HCT116 (cell line): ENCODE measurements around the gene COMMD3. TPM values are rescaled to one million over a fixed set of nuclear protein-coding genes. Genes with fewer than 3 reads are reported as not detected.

Experiments
- ATAC-seq: fragments of 200-7000 bp; cut with Tn5 transposase; 2 replicates; pipeline ENCODE4 v1.9.1; 2020; ENCODE audit warnings: mild to moderate bottlenecking, moderate library complexity
- BruUV-seq: library from RNA; stranded (reverse); fragments of 400-500 nt; replicated peaks from 2 replicates; lab custom pipeline; 2021; lab: Mats Ljungman, UMichigan
- CTCF ChIA-PET: fragments of 300-600 bp; sonication (Branson Sonifier 250); formaldehyde crosslinking; loops from one replicate; lab custom pipeline; 2021; ENCODE audit warnings: antibody characterized with exemption; lab: Charles Lee
- POLR2A ChIA-PET: fragments of 300-600, 350-600 bp; sonication (Branson Sonifier 250); formaldehyde crosslinking; loops from one replicate; lab custom pipeline; 2021; ENCODE audit warnings: antibody characterized with exemption; lab: Charles Lee
- RAD21 ChIA-PET, 2 experiments: fragments of 300-600 bp; sonication (Branson Sonifier 250); formaldehyde crosslinking; loops; one replicate each; lab custom pipeline; 2023; ENCODE audit warnings: low total read pairs in 2 of 2; ENCODE audit not compliant: uncharacterized antibody in 2 of 2, unreplicated experiment in 2 of 2, low non-redundant PET in 1 of 2; lab: Charles Lee
- DNase-seq: peaks from one replicate; pipeline ENCODE4 v3.0.0-alpha.2; 2010; ENCODE audit warnings: low read depth, low spot score
- H2AFZ ChIP-seq: fragments of 200-600 bp; shearing (Covaris generic), sonication (generic); 2 replicates; pipeline ENCODE4 v1.6.1; 2017; ENCODE audit warnings: low read depth, mixed run types, mixed read lengths, antibody characterized with exemption, low read length; ENCODE audit not compliant: poor library complexity, severe bottlenecking
- H3K27ac ChIP-seq: 2 replicates; pipeline ENCODE4 v1.5.1; 2012; ENCODE audit warnings: low read depth, low read length
- H3K27me3 ChIP-seq: fragments of 200-600 bp; sonication (generic); 2 replicates; pipeline ENCODE4 v1.6.1; 2016; ENCODE audit warnings: mixed run types, low read length, mixed read lengths; ENCODE audit not compliant: insufficient read depth
- H3K36me3 ChIP-seq, 2 experiments: fragments of 200-500 bp in 1 of 2; fragments of 200-600 bp in 1 of 2; sonication (Bioruptor generic) in 1 of 2; sonication (generic) in 1 of 2; 2 replicates each; pipeline versions ENCODE4 v1.5.1 to v1.6.1; 2014 to 2016; ENCODE audit warnings: low read length in 2 of 2, inconsistent platforms in 1 of 2, mixed read lengths in 1 of 2, mixed run types in 1 of 2; ENCODE audit not compliant: insufficient read depth in 2 of 2, control insufficient read depth in 1 of 2
- H3K4me1 ChIP-seq, 2 experiments: fragments of 200-600 bp in 1 of 2; sonication (generic) in 1 of 2; 2 replicates each; pipeline versions ENCODE4 v1.5.1 to v1.6.1; 2012 to 2017; ENCODE audit warnings: low read length in 2 of 2, inconsistent platforms in 1 of 2, mild to moderate bottlenecking in 1 of 2, mixed read lengths in 1 of 2, mixed run types in 1 of 2, moderate library complexity in 1 of 2; ENCODE audit not compliant: insufficient read depth in 2 of 2, control insufficient read depth in 1 of 2
- H3K4me2 ChIP-seq: fragments of 200-600 bp; sonication (generic); 2 replicates; pipeline ENCODE4 v1.6.1; 2017; ENCODE audit warnings: mixed run types, low read length, mixed read lengths
- H3K4me3 ChIP-seq, 2 experiments: fragments of 200-600 bp in 1 of 2; sonication (generic) in 1 of 2; replicated peaks in 1 of 2; 2 replicates each; pipeline ENCODE4 v1.5.1; 2011 to 2016; ENCODE audit warnings: low read length in 2 of 2, control low read depth in 1 of 2, low read depth in 1 of 2, mild to moderate bottlenecking in 1 of 2, mixed read lengths in 1 of 2, mixed run types in 1 of 2
- H3K79me2 ChIP-seq: fragments of 200-600 bp; sonication (generic); 2 replicates; pipeline ENCODE4 v1.6.1; 2017; ENCODE audit warnings: mild to moderate bottlenecking, mixed run types, low read length, moderate library complexity, mixed read lengths; ENCODE audit not compliant: insufficient read depth
- H3K9ac ChIP-seq: fragments of 200-600 bp; sonication (generic); 2 replicates; pipeline ENCODE4 v1.6.1; 2016; ENCODE audit warnings: low read length, mixed read lengths
- H3K9me2 ChIP-seq: fragments of 200-600 bp; sonication (generic), shearing (Covaris generic); 2 replicates; pipeline ENCODE4 v1.6.1; 2017; ENCODE audit warnings: mixed run types, mild to moderate bottlenecking, moderate library complexity; ENCODE audit not compliant: insufficient read depth
- H3K9me3 ChIP-seq, 2 experiments: fragments of 200-500 bp in 1 of 2; fragments of 200-600 bp in 1 of 2; sonication (Bioruptor generic) in 1 of 2; sonication (generic) in 1 of 2; 2 replicates each; pipeline ENCODE4 v1.6.1; 2014 to 2017; ENCODE audit warnings: low read length in 2 of 2, mixed read lengths in 2 of 2, inconsistent platforms in 1 of 2, low read depth in 1 of 2, mild to moderate bottlenecking in 1 of 2, mixed run types in 1 of 2, moderate library complexity in 1 of 2; ENCODE audit not compliant: control insufficient read depth in 1 of 2, insufficient read depth in 1 of 2
- H4K20me1 ChIP-seq: fragments of 200-600 bp; sonication (generic), shearing (Covaris generic); 2 replicates; pipeline ENCODE4 v1.6.1; 2017; ENCODE audit warnings: mixed run types, mild to moderate bottlenecking, moderate library complexity; ENCODE audit not compliant: insufficient read depth
- ATF3 ChIP-seq: IDR thresholded peaks from 2 replicates; pipeline ENCODE4 v1.6.1; 2012
- CEBPB ChIP-seq: IDR thresholded peaks from 2 replicates; pipeline ENCODE4 v1.6.1; 2012; ENCODE audit warnings: low read depth
- FOSL1 ChIP-seq: IDR thresholded peaks from 2 replicates; pipeline ENCODE4 v1.6.1; 2012; ENCODE audit warnings: low read depth
- POLR2AphosphoS5 ChIP-seq: IDR thresholded peaks from 2 replicates; pipeline ENCODE4 v1.6.1; 2011; ENCODE audit warnings: mild to moderate bottlenecking, low read depth, low read length, moderate library complexity
- SP1 ChIP-seq: IDR thresholded peaks from 2 replicates; pipeline ENCODE4 v1.6.1; 2012; ENCODE audit warnings: low read depth
- TCF7L2 ChIP-seq: IDR thresholded peaks from 2 replicates; pipeline ENCODE4 v1.7.0; 2011; ENCODE audit warnings: borderline replicate concordance, inconsistent platforms; ENCODE audit not compliant: insufficient read depth, insufficient read length; ENCODE audit errors: extremely low read depth
- intact Hi-C: fragments of 100-400 bp; cut with micrococcal nuclease; formaldehyde crosslinking; loops from 2 replicates; pipeline ENCODE4 v1.10.0; 2022
- total RNA-seq: library from RNA; stranded (reverse); gene quantifications from one replicate; pipeline ENCODE4 v1.2.1, GENCODE V29; 2021; ENCODE audit not compliant: unreplicated experiment

The COMMD3 gene
- total RNA-seq, 1 experiment from 2014 or later = 43.0 TPM

GRCh38 chr10:22369434-22370072 is 53.4 kb downstream of the COMMD3 start:
- H3K27ac ChIP-seq = no peak overlapping the region
- no peaks in the 10 kb centered on the region; the same call in 1 of the 2 replicates for H3K9me2 ChIP-seq
- 0 out of 2 replicates have a peak, but pooled peaks have one; percentile 21 for TF ChIP-seq FOSL1
- TF ChIP-seq POLR2AphosphoS5 = no peak
- TF ChIP-seq SP1 = 0 out of 2 replicates have a peak, but pooled peaks have one; percentile 14
- peak; percentile 36; the same call in 1 of the 2 replicates for TF ChIP-seq ATF3
- peak; percentile 77 for TF ChIP-seq CEBPB
- TF ChIP-seq TCF7L2 = no peak
- CTCF ChIA-PET = interaction anchor here (0.6 kb wide), 1 partner anchor 216 kb away, joined by 3 read pairs; no protein-coding TSS in a partner anchor
- ATAC-seq = no peak
- H3K79me2 ChIP-seq = no peaks in the 10 kb centered on the region
- H3K9me3 ChIP-seq = no peaks in the 10 kb centered on the region
- H3K4me3 ChIP-seq = no peak overlapping the region
- H3K36me3 ChIP-seq = no peaks in the 10 kb centered on the region
- RAD21 ChIA-PET = no interaction called here
- POLR2A ChIA-PET = interaction anchor here (1.4 kb wide), 1 partner anchor 29 kb away, joined by 3 read pairs; no protein-coding TSS in a partner anchor
- H4K20me1 ChIP-seq = no peaks in the 10 kb centered on the region
- peak overlapping the region; percentile 64 for H2AFZ ChIP-seq
- DNase-seq = peak; percentile 10
- BruUV-seq = no TSS peak
- H3K4me2 ChIP-seq = no peak overlapping the region
- no peaks in the 10 kb centered on the region for H3K4me1 ChIP-seq
- H3K9ac ChIP-seq = no peak overlapping the region
- intact Hi-C loops = no loop called here
- no peaks in the 10 kb centered on the region for H3K27me3 ChIP-seq

Other genes with a start within 250 kb of the COMMD3 start
- not detected for gene EBLN1, start 98.4 kb upstream of the COMMD3 start, total RNA-seq
- 81.1 TPM for gene BMI1, start 4.7 kb downstream of the COMMD3 start, total RNA-seq
- gene SPAG6, start 29.1 kb downstream of the COMMD3 start, total RNA-seq = not detected